Muscle of leg (tissue), 11 donors: Measurements from ENCODE around the gene IFT80. TPM values are rescaled to one million over a fixed set of nuclear protein-coding genes. Genes with fewer than 3 reads are reported as not detected.

Experiments used
- DNase-seq: peaks from one replicate; pipeline ENCODE4 v3.0.0; 2013
- H3K27ac ChIP-seq: one replicate; pipeline ENCODE4 v1.5.1; 2013; ENCODE audit warnings: mild to moderate bottlenecking, low read length, control low read depth
- H3K27me3 ChIP-seq: one replicate; pipeline ENCODE4 v1.6.1; 2013; ENCODE audit warnings: low read length; ENCODE audit not compliant: control insufficient read depth, insufficient read depth
- H3K36me3 ChIP-seq: one replicate; pipeline ENCODE4 v1.6.1; 2013; ENCODE audit warnings: low read length; ENCODE audit not compliant: control insufficient read depth, insufficient read depth
- H3K4me1 ChIP-seq: one replicate; pipeline ENCODE4 v1.6.1; 2013; ENCODE audit warnings: low read length; ENCODE audit not compliant: control insufficient read depth, insufficient read depth
- H3K4me3 ChIP-seq: one replicate; pipeline ENCODE4 v1.5.1; 2013; ENCODE audit warnings: low read length, control low read depth
- H3K9me3 ChIP-seq: replicated peaks from 2 replicates; pipeline ENCODE4 v1.6.1; 2013; ENCODE audit warnings: low read depth, low read length; ENCODE audit not compliant: control insufficient read depth
- WGBS: methylation state at CpG from one replicate; pipeline ENCODE4 v1.1.5; 2013; ENCODE audit warnings: missing lambda C conversion rate; ENCODE audit not compliant: insufficient coverage; 5-methylcytosine and 5-hydroxymethylcytosine counted together
- polyA plus RNA-seq, 8 donors: library from polyadenylated mRNA; unstranded; fragments of 120-200 nt; gene quantifications; one replicate each; pipeline versions ENCODE4 v1.2.1 to v1.2.3, GENCODE V29; 2013; ENCODE audit warnings: inconsistent platforms in 1 of 8, low replicate concordance in 1 of 8; ENCODE audit not compliant: insufficient read length in 8 of 8, insufficient read depth in 1 of 8
- total RNA-seq: library from RNA; stranded (reverse); fragments of 120-200 nt; gene quantifications from one replicate; pipeline ENCODE4 v1.2.4, GENCODE V29; 2013

Gene IFT80
- total and polyA plus RNA-seq, 9 donors = 17.6 to 30.9 (median 24.6) TPM

DNA sequence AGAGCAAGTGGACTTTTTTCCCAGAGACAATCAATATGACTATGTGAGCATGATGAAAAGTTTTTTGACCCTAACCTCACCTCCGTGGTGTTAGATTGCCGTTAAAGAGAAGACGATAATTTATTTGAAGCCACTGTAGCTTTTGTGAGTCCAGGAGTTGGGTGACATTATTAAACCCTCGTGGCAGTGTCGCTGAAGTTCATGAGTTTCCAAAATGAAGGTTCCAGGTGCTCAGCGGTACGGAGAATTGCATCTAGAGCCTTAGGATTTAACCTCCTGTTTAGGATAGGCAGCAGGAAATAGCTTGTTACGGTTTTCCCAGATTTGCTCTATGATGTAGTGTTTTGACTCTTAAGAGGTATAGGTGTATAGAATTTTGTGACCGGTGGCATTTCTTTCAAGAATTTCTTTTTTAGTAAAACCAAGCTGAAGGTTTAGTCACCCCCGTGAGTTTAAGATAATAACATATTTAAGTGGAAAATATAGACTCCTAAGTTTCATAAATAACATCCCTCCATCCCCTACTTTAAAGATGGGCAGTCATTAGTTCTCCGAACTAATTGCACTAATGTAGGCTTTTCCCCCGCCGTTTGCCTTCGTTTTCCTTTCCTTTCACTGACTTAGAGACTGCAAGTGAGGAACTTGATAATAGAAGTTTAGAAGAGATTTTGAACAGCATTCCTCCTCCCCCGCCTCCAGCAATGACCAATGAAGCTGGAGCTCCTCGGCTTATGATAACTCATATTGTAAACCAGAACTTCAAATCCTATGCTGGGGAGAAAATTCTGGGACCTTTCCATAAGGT lies 2.5 kb upstream of the IFT80 start:
- Histone ChIP-seq H3K9me3 (no peaks in the 10 kb centered on the region), H3K36me3 (no peaks in the 10 kb centered on the region), H3K4me3 (peak overlapping the region; percentile 87), H3K4me1 (no peaks in the 10 kb centered on the region), H3K27ac (peak overlapping the region; percentile 82), H3K27me3 (no peaks in the 10 kb centered on the region)
- peak; percentile 83 for DNase-seq
- 3% methylated on average over 6 of the region's 16 CpGs for WGBS

DNA sequence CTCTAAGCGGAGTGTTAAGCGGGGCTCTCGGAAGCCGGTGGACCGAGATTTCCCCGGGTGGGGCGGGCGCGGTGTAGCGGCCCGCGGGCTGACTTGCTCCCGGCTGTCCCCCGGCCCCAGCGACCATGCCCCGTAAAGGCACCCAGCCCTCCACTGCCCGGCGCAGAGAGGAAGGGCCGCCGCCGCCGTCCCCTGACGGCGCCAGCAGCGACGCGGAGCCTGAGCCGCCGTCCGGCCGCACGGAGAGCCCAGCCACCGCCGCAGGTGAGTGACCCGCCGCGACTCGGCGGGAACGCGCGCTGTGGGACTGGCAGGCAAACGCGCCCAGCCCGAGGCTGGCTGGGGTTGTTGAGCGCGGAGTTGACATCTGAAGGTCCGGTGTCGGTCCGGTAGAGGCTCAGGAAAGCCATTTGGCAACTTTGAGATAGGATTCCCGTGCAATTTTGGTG lies 1.7 kb upstream of the IFT80 start:
- H3K36me3 ChIP-seq = no peaks in the 10 kb centered on the region
- no peaks in the 10 kb centered on the region for H3K27me3 ChIP-seq
- 0% methylated on average over 51 of the region's 51 CpGs for WGBS
- DNase-seq = peak; percentile 21
- no peaks in the 10 kb centered on the region for H3K4me1 ChIP-seq
- peak overlapping the region; percentile 98 for H3K27ac ChIP-seq
- no peaks in the 10 kb centered on the region for H3K9me3 ChIP-seq
- H3K4me3 ChIP-seq = peak overlapping the region; percentile 87

DNA sequence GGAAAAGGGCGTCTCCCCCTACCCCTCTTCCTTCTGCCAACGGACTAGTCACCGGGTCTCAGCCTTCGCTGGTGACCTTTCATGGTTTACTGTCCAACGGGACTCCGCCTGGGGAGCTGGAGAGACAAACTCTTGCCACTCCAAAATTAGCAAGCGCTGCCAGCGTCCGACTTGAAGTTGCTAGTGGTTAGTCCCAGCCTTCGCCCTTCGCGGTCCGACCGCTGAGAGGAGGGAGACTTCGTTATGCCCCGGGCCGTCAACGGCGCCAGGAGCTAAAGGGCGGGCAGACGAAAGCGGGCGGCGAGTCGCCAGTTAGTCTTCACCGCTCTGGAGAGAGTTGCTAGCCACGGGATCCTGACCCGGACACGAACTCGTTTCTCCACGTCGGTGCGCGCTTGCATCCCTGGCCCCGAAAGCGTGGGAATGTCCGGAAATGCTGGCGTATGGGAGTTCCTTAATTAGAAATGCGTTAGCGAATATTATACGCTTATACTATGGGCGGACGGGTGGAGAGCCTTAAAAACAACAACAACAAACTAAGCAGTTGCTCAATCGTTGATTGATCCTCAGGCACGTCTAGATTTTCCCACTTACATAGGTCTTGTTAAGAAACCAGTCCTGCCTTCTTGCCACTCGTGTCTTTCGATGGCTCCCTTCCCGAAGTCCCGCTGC lies 1.1 kb upstream of the IFT80 start:
- peak; percentile 70 for DNase-seq
- under 1% methylated on average over 38 of the region's 49 CpGs for WGBS

DNA sequence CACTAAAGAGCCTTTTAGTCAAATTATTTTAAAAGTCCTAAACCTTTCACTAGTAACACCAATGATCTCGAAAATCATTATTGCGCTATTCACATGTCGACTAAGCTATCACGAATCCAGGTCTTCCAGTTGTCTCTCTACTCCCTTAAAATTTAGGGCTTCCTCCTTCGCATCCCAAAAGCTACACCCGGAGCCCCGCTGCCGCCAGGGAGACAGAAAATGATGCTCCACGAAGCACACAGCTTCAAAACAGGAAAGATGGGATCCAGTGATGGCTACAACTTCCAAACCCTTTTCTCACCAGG lies 253 bp downstream of the IFT80 start:
- Histone ChIP-seq H3K9me3 (no peaks in the 10 kb centered on the region), H3K36me3 (no peaks in the 10 kb centered on the region), H3K27ac (peak overlapping the region; percentile 98), H3K27me3 (no peaks in the 10 kb centered on the region), H3K4me3 (peak overlapping the region; percentile 87), H3K4me1 (no peaks in the 10 kb centered on the region)
- no peak for DNase-seq
- 3% methylated on average over 6 of the region's 9 CpGs for WGBS

More for the DNA sequence above, 1.1 kb upstream of the IFT80 start:
- H3K27ac ChIP-seq = peak overlapping the region; percentile 98
- H3K4me1 ChIP-seq = no peaks in the 10 kb centered on the region
- H3K27me3 ChIP-seq = no peaks in the 10 kb centered on the region
- no peaks in the 10 kb centered on the region for H3K36me3 ChIP-seq
- peak overlapping the region; percentile 87 for H3K4me3 ChIP-seq
- H3K9me3 ChIP-seq = no peaks in the 10 kb centered on the region

DNA sequence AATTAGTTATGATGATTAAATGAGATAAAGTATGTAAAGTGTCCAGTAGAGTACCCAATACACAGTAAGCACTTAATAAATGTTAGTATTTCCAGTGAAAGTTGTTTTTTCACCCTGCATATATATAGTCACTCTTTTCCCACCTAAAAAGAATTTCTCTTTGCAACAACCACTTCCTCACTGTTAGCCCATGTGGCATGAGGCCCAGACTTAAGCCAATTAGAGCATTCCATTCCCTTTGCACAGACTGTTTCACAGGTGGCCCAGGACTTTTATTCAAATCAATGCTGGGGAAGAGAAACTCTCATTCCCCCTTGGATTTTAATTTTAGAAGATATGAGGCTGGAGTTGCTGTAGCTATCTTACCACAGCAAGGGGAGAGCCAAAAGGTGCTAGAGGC lies 3.7 kb downstream of the IFT80 start:
- no peak overlapping the region for H3K4me3 ChIP-seq
- H3K4me1 ChIP-seq = no peaks in the 10 kb centered on the region
- no peaks in the 10 kb centered on the region for H3K27me3 ChIP-seq
- H3K36me3 ChIP-seq = no peaks in the 10 kb centered on the region
- no peak overlapping the region for H3K27ac ChIP-seq
- no peaks in the 10 kb centered on the region for H3K9me3 ChIP-seq
- DNase-seq = no peak

- Histone ChIP-seq H3K36me3 (no peaks in the 10 kb centered on the region), H3K27ac (no peak overlapping the region), H3K27me3 (no peaks in the 10 kb centered on the region), H3K4me1 (no peaks in the 10 kb centered on the region), H3K9me3 (no peaks in the 10 kb centered on the region), H3K4me3 (no peak overlapping the region)
- no peak for DNase-seq
- no CpG with 5 or more reads among the region's 3 CpGs for WGBS
These were observed 5.0 kb downstream of the IFT80 start for GRCh38 chr3:160394009-160394392.

- no CpG with 5 or more reads among the region's 2 CpGs for WGBS
- H3K27ac ChIP-seq = no peak overlapping the region
- H3K36me3 ChIP-seq = no peaks in the 10 kb centered on the region
- no peaks in the 10 kb centered on the region for H3K9me3 ChIP-seq
- H3K4me1 ChIP-seq = no peaks in the 10 kb centered on the region
- H3K4me3 ChIP-seq = no peak overlapping the region
- DNase-seq = no peak
- no peaks in the 10 kb centered on the region for H3K27me3 ChIP-seq
These were observed 5.5 kb downstream of the IFT80 start for GRCh38 chr3:160393346-160394008.

GRCh38 chr3:160392798-160393197 lies 6.2 kb downstream of the IFT80 start:
- no peak overlapping the region for H3K4me3 ChIP-seq
- no peak overlapping the region for H3K27ac ChIP-seq
- DNase-seq = no peak
- H3K4me1 ChIP-seq = no peaks in the 10 kb centered on the region
- no peaks in the 10 kb centered on the region for H3K9me3 ChIP-seq
- H3K36me3 ChIP-seq = no peaks in the 10 kb centered on the region
- H3K27me3 ChIP-seq = no peaks in the 10 kb centered on the region

- DNase-seq = no peak
- H3K9me3 ChIP-seq = no peaks in the 10 kb centered on the region
- H3K36me3 ChIP-seq = no peaks in the 10 kb centered on the region
- 89% methylated on average over 1 of the region's 3 CpGs for WGBS
- no peaks in the 10 kb centered on the region for H3K27me3 ChIP-seq
- H3K4me3 ChIP-seq = no peak overlapping the region
- H3K4me1 ChIP-seq = no peaks in the 10 kb centered on the region
- H3K27ac ChIP-seq = no peak overlapping the region
These were observed 8.4 kb downstream of the IFT80 start for GRCh38 chr3:160390565-160391138.

DNA sequence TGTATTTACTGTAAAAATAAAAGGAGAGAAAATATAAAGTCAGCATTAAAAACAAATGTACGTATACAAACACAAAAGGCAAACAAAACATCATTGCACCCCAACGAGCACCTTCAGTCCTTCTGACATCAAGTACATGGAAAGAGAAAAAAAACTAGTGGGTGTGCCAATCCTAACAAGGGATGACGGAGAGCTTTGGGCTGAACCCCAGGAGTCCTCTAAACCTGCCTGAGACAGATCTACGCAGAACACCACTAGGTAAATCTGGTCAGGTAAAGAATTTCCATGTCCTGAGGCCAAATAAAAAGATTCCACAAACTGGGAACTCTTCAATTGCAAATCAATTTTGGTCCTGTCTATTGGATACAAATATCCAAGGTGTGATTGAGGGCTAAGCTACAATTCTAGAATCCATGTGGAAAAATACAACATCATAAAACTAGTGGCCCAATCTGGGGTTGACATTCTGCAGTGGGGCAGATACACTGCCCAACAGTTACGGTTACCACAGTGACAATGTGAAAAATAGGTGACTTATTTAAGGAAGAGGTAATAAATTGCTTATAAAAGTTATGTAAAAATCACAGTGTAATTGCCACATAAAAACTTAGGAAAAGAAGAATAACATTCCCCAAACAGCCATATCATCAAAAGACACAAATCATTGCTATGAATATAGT lies 14.2 kb downstream of the IFT80 start:
- Histone ChIP-seq H3K4me1 (no peaks in the 10 kb centered on the region), H3K36me3 (no peaks in the 10 kb centered on the region), H3K4me3 (no peak overlapping the region), H3K27ac (no peak overlapping the region), H3K27me3 (no peaks in the 10 kb centered on the region), H3K9me3 (no peaks in the 10 kb centered on the region)
- DNase-seq = no peak
- WGBS = 83% methylated on average over 2 of the region's 5 CpGs
